ENCODE results near the gene KRTAP13-2. TPM values are rescaled to one million over a fixed set of nuclear protein-coding genes. Genes with fewer than 3 reads are reported as not detected.

Gene KRTAP13-2
- not detected in 2 replicates for total RNA-seq

GRCh38 chr21:30372139-30372770, at the start of gene KRTAP13-2:
Gene KRTAP13-2 (minus strand): TSS chr21:30372271. CDS start chr21:30372213, 58 bp downstream.

GRCh38 chr21:30395731-30396130, 23.7 kb upstream of the KRTAP13-2 start, which contains the start of gene KRTAP13-1:
Gene KRTAP13-1 (plus strand): TSS chr21:30396031. CDS start chr21:30396087, 56 bp downstream.

GRCh38 chr21:30348506-30348905, 23.6 kb downstream of the KRTAP13-2 start, which contains the start of gene KRTAP23-1:
Gene KRTAP23-1 (minus strand): TSS chr21:30348606. CDS start chr21:30348606, 0 bp downstream.

GRCh38 chr21:30337276-30337744, 34.8 kb downstream of the KRTAP13-2 start, which contains the start of gene KRTAP27-1:
Gene KRTAP27-1 (minus strand): TSS chr21:30337694. CDS start chr21:30337668, 26 bp downstream.

Other genes starting within 250 kb of the KRTAP13-2 start
- gene CLDN17, start 205.5 kb downstream of the KRTAP13-2 start, total RNA-seq, result not detected in 2 replicates
- not detected in 2 replicates for gene CLDN8, start 156.2 kb downstream of the KRTAP13-2 start, total RNA-seq
- not detected in 2 replicates for gene KRTAP24-1, start 89.3 kb downstream of the KRTAP13-2 start, total RNA-seq
- not detected in 2 replicates for gene KRTAP25-1, start 82.8 kb downstream of the KRTAP13-2 start, total RNA-seq
- not detected in 2 replicates for gene KRTAP26-1, start 52.0 kb downstream of the KRTAP13-2 start, total RNA-seq
- not detected in 2 replicates for gene KRTAP27-1, start 34.6 kb downstream of the KRTAP13-2 start, total RNA-seq
- gene KRTAP23-1, start 23.7 kb downstream of the KRTAP13-2 start, total RNA-seq, result not detected in 2 replicates
- gene KRTAP13-1, start 23.8 kb upstream of the KRTAP13-2 start, total RNA-seq, result not detected in 2 replicates
- gene KRTAP13-3, start 53.7 kb upstream of the KRTAP13-2 start, total RNA-seq, result not detected in 2 replicates
- gene KRTAP13-4, start 57.9 kb upstream of the KRTAP13-2 start, total RNA-seq, result not detected in 2 replicates
- not detected in 2 replicates for gene KRTAP15-1, start 68.0 kb upstream of the KRTAP13-2 start, total RNA-seq
- gene KRTAP19-1, start 108.1 kb upstream of the KRTAP13-2 start, total RNA-seq, result not detected in 2 replicates
- gene KRTAP19-2, start 115.2 kb upstream of the KRTAP13-2 start, total RNA-seq, result not detected in 2 replicates
- not detected in 2 replicates for gene KRTAP19-3, start 119.7 kb upstream of the KRTAP13-2 start, total RNA-seq
- not detected in 2 replicates for gene KRTAP19-4, start 124.9 kb upstream of the KRTAP13-2 start, total RNA-seq
- gene KRTAP19-5, start 129.9 kb upstream of the KRTAP13-2 start, total RNA-seq, result not detected in 2 replicates
- gene KRTAP19-6, start 169.6 kb upstream of the KRTAP13-2 start, total RNA-seq, result not detected in 2 replicates
- not detected in 2 replicates for gene KRTAP19-7, start 189.0 kb upstream of the KRTAP13-2 start, total RNA-seq
- not detected in 2 replicates for gene KRTAP22-2, start 218.1 kb upstream of the KRTAP13-2 start, total RNA-seq
- gene KRTAP6-3, start 220.2 kb upstream of the KRTAP13-2 start, total RNA-seq, result not detected in 2 replicates
- gene KRTAP6-2, start 226.6 kb upstream of the KRTAP13-2 start, total RNA-seq, result not detected in 2 replicates
- gene KRTAP22-1, start 228.8 kb upstream of the KRTAP13-2 start, total RNA-seq, result not detected in 2 replicates
- not detected in 2 replicates for gene KRTAP6-1, start 241.7 kb upstream of the KRTAP13-2 start, total RNA-seq
- not detected in 2 replicates for gene KRTAP20-1, start 244.2 kb upstream of the KRTAP13-2 start, total RNA-seq
- not detected in 2 replicates for gene KRTAP20-4, start 248.4 kb upstream of the KRTAP13-2 start, total RNA-seq